ENCODE measurements around the gene PKP4.

The PKP4 gene

DNA sequence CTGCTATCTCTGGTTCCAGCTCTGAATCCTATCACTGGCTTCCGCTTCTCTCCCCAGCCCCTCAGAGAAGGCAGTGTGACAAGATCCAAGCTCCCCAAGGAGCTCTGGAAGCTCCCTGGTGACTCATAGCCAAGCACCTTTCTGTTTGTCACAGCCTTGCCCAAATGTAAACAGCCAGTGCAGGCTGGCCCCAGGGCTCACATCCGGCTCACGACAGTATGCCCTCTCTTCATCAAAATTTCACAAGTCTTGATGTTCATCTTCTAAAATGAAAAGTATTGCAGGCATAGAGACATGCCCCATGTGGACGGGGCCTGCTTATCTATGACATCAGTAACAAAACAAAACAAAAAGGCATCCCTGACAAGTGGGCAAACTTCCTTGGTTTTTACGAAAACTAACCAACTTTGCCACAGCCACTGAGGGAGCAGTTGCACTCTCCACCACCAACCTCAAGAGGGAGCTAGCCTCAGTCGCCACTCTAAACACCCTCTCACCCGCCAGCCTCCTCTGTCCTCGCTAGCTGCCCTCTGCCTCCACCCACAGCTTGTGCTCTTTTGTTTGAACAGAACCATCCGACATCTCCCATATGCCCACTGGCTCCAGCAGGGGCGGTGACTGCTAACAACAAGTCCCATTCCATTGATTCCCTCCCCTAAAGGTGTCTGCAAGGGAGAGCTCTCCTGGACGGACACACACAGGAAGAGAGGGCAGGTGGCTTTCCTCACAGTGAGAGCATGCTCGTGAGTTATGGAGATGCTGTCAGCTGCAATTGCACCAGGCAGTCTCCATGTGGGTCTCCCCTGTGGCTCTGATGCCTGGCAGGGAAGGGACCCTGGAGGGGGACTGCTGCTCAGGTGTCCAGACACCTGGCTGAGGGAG, 267.4 kb downstream of the PKP4 start:
- DNase-seq, result peak; percentile 91

DNA sequence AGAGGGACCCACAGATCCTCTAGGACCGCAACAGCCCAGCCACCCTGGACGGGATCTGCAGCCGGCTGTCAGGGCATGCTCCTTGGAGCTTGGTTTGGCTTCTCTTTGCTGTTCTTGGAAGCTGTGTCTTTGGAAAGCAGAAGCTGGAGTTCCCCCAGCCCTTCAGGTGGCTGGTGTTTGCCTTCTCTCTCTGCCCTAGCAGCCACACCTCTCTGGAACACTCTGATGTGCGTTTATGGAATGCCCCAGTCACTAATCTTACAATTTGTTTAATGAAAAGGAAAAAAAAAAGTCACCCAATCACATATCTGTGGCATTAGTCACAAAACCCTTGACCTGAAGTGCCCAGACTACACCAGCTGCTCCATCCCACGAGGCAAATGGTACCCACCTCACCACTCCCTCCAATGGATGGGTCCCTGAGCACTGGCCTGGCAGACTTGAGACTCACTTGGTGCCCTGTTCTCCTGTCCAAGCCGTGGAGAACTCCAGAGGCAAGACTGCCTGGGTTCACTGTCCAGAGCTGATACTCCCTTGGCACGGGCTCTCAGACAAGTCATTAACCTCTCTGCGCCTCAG, 268.1 kb downstream of the PKP4 start:
- peak; percentile 38 for DNase-seq

DNA sequence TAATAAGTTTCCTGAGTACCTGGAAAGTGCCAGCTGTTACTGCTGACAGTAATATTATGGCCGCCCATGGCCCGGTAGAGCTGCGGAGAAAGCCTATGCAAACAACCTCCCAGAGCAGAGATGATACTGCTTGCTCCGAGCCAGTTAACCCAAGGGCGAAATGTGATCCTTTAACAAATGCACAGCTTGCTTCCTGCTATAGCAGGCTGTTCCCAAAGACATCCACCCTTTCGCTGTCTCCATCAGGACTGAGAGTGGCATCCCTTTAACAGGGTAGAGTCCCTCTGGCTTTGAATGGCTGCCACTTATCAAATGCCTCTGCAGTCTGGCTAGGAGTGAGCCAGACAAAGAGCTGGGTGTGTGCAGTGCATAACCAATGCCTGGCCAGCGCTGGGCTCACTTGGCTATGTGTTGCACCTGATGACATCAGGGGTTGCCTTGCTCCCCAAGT, 268.7 kb downstream of the PKP4 start:
- peak; percentile 28 for DNase-seq

DNA sequence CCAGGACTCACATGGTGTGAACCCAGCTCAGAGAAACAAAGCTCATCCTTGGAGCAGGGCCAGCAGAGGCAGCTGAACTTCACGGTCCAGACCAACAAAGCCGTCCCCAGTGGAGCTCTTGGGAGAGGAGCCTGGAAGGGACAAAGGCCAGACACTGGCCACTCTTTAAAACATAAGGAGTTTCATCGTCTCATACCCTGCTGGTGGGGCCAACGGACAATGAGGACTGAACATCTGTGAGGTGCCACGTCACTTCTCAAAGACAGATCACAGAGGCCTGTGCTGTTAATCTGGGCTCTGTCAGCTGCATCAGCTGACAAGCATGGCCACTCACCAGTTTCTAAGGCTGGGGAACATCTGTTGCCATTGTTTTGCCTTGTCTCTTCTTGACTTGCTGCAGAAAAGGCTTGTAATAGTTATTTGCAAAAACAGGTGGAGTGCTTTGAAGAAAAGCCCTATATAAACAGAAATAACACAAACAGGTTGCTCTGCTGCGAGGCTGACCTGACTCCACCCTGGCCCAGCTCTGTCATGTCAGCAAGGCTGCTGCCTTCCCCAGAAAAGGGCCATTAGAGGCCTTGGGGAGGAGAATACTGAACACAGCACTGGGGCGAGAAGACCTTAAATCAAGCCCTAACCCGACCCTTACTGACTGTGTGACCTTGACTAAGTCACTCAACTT, 270.3 kb downstream of the PKP4 start:
- DNase-seq, result no peak

DNA sequence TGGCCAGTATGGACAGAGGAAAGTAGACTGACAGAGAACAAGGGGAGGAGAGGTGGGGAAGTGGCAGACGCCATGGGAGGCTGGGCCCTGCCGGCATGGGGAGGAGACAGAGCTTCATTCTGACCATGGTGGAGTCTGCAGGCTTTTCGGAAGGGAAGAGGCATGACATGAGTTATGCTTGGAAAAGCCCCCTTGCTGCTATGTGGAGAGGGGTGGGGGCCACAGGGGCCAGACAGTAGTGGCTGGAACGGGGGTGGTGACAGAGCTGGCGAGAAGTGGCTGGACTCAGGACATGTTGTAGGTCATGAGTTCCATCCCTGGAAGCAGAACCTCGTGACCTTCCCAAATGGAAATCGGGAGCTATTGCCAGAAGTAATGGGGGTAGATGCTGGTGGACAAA, 271.7 kb downstream of the PKP4 start:
- no peak for DNase-seq

DNA sequence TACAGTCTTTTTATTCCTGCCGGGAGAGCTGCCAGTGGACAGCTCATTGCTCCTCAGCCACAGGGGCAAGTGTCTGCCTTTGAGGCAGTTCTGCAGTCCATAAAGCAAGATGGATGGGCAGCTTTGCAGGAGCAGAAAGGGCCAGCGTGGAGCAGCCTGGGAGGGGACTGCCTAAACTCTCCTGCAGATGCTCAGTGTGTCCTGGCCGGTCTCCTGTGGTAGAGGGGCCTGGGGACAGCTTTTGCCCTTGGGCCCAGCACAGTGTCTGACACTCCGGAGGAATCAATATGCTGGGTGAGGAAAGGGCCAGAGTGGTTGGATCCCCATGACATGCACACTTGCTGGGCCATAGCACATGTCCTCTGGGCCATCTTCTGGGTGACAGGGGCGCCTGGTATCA, 272.7 kb downstream of the PKP4 start:
- no peak for DNase-seq

DNA sequence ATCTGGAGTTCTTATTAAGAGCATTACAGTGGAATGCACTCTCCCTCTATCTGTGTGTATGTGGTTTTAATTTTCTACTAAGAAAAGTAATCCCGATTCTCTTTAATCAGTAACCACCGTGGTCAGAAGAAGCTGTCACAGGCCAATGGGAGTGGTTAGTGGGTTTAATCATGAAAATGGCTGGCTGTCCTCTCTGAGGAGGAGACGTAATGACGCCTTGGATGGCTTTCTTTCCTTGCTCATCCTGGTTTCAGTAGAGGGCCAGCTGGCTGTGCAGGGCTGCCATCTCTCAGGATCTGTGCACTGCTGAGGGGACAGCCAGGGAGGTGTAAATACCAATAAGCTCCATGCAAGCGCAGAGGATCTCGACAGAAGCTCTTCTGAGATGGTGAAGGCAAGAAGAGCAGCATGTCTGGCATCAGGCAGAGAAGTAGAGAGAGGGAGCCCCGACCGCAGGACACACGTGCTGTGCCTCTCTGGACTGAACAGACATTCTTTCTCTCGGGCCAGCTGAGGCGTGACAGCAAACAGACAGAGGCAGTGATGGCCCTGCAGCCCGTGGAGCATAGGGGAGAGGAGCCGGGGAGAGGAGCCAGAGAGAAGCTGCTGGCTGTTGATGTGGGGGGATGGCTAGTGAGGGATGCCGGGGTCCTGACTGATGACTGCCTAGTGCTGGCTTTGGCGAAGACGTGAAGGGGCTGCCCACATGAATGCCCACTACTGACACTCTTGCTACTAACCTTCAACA, 273.3 kb downstream of the PKP4 start:
- peak; percentile 24 for DNase-seq

DNA sequence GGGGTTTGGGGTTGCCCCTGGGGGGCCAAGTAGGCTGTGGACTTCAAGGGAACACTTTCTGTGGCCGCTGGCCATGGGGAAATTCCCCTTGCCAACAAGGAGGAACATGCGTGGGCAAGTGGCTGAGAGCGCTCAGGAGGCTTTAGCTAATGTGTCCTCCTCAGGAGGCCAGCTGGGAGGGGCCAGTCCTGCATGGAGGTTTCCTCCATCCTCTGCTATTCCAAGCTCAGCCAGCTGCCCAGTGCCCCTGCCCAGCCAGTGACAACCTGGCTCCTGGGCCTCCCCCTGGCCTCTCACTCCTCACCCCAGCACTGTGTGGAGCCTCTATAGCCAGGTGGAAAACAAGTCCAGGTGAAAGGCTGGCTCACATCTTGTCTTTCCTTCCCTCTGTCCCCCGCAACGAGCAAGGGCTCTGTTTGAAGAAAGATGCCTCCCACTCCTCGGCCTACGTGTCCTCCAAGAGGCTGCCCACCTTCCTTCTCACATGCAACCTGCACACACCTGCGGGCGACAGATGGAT, 273.9 kb downstream of the PKP4 start:
- no peak for DNase-seq

DNA sequence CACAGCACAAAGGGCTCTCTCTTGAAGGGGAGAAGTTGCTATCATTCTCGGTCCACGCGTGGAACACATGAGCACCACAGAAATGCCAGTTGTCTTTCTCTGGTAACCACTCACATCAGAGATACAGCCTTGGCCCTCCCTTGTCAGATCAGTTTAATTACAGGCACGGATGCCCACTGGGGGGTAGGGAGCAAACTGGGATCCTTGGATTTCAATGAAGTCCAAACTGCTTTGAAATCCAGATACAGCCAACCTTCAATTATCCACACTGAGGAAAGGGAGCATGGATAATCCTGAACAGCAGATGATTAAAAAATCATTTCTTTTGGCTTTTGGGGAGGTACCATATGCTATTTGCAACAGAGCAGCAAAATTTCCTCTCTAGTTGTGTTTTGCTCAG, 274.6 kb downstream of the PKP4 start:
- no peak for DNase-seq
